GM18498 (cell line): ENCODE data around the gene MAPK11.

Source experiments
- ATAC-seq: cut with Tn5 transposase; IDR thresholded peaks from one replicate; pipeline ENCODE4 v1.9.1; 2021; ENCODE audit warnings: mild to moderate bottlenecking, moderate library complexity; ENCODE audit not compliant: unreplicated experiment

Gene MAPK11

GRCh38 chr22:50308597-50308935 is 38.4 kb upstream of the MAPK11 start:
- no peak for ATAC-seq

- no peak for ATAC-seq
These were observed 37.9 kb upstream of the MAPK11 start for GRCh38 chr22:50307890-50308596.

- no peak for ATAC-seq
These were observed 36.9 kb upstream of the MAPK11 start, which contains the start of gene PLXNB2 for GRCh38 chr22:50306753-50307749. Gene PLXNB2, minus strand, starts transcription at chr22:50307646. Its CDS starts 17,062 bp downstream, at chr22:50290584.

GRCh38 chr22:50305923-50306566 is 35.9 kb upstream of the MAPK11 start:
- ATAC-seq, result no peak

GRCh38 chr22:50305393-50305922 is 35.3 kb upstream of the MAPK11 start:
- no peak for ATAC-seq

- ATAC-seq, result no peak
These were observed 34.6 kb upstream of the MAPK11 start for GRCh38 chr22:50304528-50305392.

- no peak for ATAC-seq
These were observed 33.8 kb upstream of the MAPK11 start for GRCh38 chr22:50303848-50304527.

GRCh38 chr22:50303515-50303847 is 33.3 kb upstream of the MAPK11 start:
- no peak for ATAC-seq

- no peak for ATAC-seq
These were observed 32.4 kb upstream of the MAPK11 start for GRCh38 chr22:50302564-50302963.

GRCh38 chr22:50302041-50302541 is 31.9 kb upstream of the MAPK11 start:
- no peak for ATAC-seq

GRCh38 chr22:50301581-50301991 is 31.4 kb upstream of the MAPK11 start:
- no peak for ATAC-seq

GRCh38 chr22:50300620-50301257 is 30.6 kb upstream of the MAPK11 start:
- no peak for ATAC-seq

- no peak for ATAC-seq
These were observed 29.8 kb upstream of the MAPK11 start for GRCh38 chr22:50299785-50300619.

GRCh38 chr22:50298937-50299784 is 29.0 kb upstream of the MAPK11 start:
- no peak for ATAC-seq

- ATAC-seq, result no peak
These were observed 28.1 kb upstream of the MAPK11 start for GRCh38 chr22:50298266-50298637.

- ATAC-seq, result no peak
These were observed 27.5 kb upstream of the MAPK11 start for GRCh38 chr22:50297510-50298265.
